GM12878 (cell line): ENCODE measurements around the gene C2CD4D.

Experiments used
- CTCF ChIP-seq, 3 experiments: IDR thresholded peaks in 2 of 3; conservative IDR thresholded peaks in 1 of 3; 2 replicates each; pipeline ENCODE4 v1.5.1; 2011; ENCODE audit warnings: low read depth in 3 of 3, low read length in 3 of 3, mild to moderate bottlenecking in 3 of 3, control low read depth in 2 of 3, moderate library complexity in 2 of 3, inconsistent platforms in 1 of 3, mixed read lengths in 1 of 3; ENCODE audit not compliant: control insufficient read depth in 2 of 3, insufficient read depth in 1 of 3; ENCODE audit errors: extremely low read depth in 1 of 3
- EP300 ChIP-seq, 2 experiments: fragments of 150-350 bp in 1 of 2; IDR thresholded peaks; 2 replicates each; pipeline ENCODE4 v1.6.1; 2011 to 2012; ENCODE audit warnings: low read depth in 2 of 2, low read length in 2 of 2, borderline replicate concordance in 1 of 2, improper control_type of control experiment in 1 of 2, inconsistent platforms in 1 of 2; ENCODE audit not compliant: control insufficient read depth in 1 of 2
- EZH2 ChIP-seq: IDR thresholded peaks from 2 replicates; pipeline ENCODE4 v1.6.1; 2012; ENCODE audit warnings: low read depth, mild to moderate bottlenecking, control low read depth, inconsistent platforms, low read length, borderline replicate concordance; ENCODE audit not compliant: control insufficient read depth
- GABPA ChIP-seq: IDR thresholded peaks from 2 replicates; pipeline ENCODE4 v1.6.1; 2014; ENCODE audit warnings: antibody characterized with exemption, low read depth, mild to moderate bottlenecking, inconsistent platforms
- NR2F1 ChIP-seq: fragments of 450-650 bp; conservative IDR thresholded peaks from 2 replicates; pipeline ENCODE4 v1.6.1; 2017; ENCODE audit warnings: mild to moderate bottlenecking
- POLR2A ChIP-seq: IDR thresholded peaks from 2 replicates; pipeline ENCODE4 v1.6.1; 2011; ENCODE audit warnings: low read depth, mild to moderate bottlenecking, low read length
- RAD21 ChIP-seq: IDR thresholded peaks from 2 replicates; pipeline ENCODE4 v1.6.1; 2011; ENCODE audit warnings: mild to moderate bottlenecking, low read depth, low read length, moderate library complexity; ENCODE audit not compliant: insufficient read depth
- RBBP5 ChIP-seq: fragments of 200-600 bp; sonication (generic); conservative IDR thresholded peaks from 2 replicates; pipeline ENCODE4 v1.6.1; 2016
- RELB ChIP-seq: fragments of 450-650 bp; IDR thresholded peaks from 2 replicates; pipeline ENCODE4 v1.6.1; 2017; ENCODE audit warnings: low read depth, mild to moderate bottlenecking, moderate library complexity
- SMC3 ChIP-seq: IDR thresholded peaks from 2 replicates; pipeline ENCODE4 v1.6.1; 2011; ENCODE audit warnings: low read length, improper control_type of control experiment, borderline replicate concordance
- STAT1 ChIP-seq: fragments of 450-650 bp; conservative IDR thresholded peaks from 2 replicates; pipeline ENCODE4 v1.6.1; 2014; ENCODE audit warnings: antibody characterized with exemption, mild to moderate bottlenecking
- ZBTB11 ChIP-seq: fragments of 450-650 bp; formaldehyde crosslinking; IDR thresholded peaks from 2 replicates; pipeline ENCODE4 v1.5.0; 2022; ENCODE audit warnings: mild to moderate bottlenecking, missing genetic modification characterization

- TF ChIP-seq SMC3 (no peak), NR2F1 (no peak), RAD21 (no peak), STAT1 (no peak), CTCF (IDR thresholded peaks at IDR 0.05 in 2 of 3, conservative IDR thresholded peaks at IDR 0.05 in 1 of 3; ENCODE audit: control insufficient read depth in 2 of 3, extremely low read depth in 1 of 3, insufficient read depth in 1 of 3, low read depth in 3 of 3, low read length in 3 of 3) (peak in 1 of 3 experiments; percentile 16; a peak in 1 of 6 replicates), EZH2 (no peak), POLR2A (no peak), RBBP5 (no peak), GABPA (no peak), EP300 (IDR thresholded peaks at IDR 0.05; ENCODE audit: borderline replicate concordance in 1 of 2, control insufficient read depth in 1 of 2, low read depth in 2 of 2, low read length in 2 of 2) (no peak), RELB (no peak), ZBTB11 (no peak)
Observed at GRCh38 chr1:151846062-151846568, 6.5 kb upstream of the C2CD4D start.
